ENCODE results near the gene UNC5A.

- TF ChIP-seq CTCF (IDR thresholded peaks at IDR 0.05) (no peak), SIN3A (IDR thresholded peaks at IDR 0.05; ENCODE audit: borderline replicate concordance, insufficient read depth, low read depth, low read length) (no peak)
These were observed 3.9 kb downstream of the UNC5A start for GRCh38 chr5:176814313-176814685.
